ENCODE data around the gene KLF3.

DNA sequence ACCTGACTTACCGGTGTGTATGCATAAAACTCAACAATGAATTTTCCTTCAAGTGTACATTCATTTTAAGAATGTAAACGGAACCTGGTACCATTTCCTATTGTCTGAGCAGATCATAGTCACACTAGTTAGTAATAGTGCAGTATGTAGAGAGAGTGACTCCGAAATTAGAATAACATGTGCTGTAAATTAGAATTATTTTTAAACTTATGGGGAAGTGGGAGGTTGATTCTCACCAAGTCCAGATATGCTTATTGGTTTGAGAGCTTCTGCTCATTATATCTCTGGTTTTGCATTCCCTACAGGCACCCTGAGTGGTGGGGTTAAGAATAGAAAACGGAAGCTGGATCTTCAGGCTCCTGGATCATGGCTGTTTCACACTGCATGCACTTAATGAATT, 39.6 kb downstream of the KLF3 start:
- TF ChIP-seq, protein P1, sequence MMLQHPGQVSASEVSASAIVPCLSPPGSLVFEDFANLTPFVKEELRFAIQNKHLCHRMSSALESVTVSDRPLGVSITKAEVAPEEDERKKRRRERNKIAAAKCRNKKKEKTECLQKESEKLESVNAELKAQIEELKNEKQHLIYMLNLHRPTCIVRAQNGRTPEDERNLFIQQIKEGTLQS (IDR thresholded peaks at IDR 0.05): no peak
- TF ChIP-seq, protein P1 (CRISPR knock-in tag; conservative IDR thresholded peaks at IDR 0.05): no peak
- no peak for TF ChIP-seq POLR2A (conservative IDR thresholded peaks at IDR 0.05)
- TF ChIP-seq MAFK (IDR thresholded peaks at IDR 0.05; ENCODE audit: low read length): no peak
- TF ChIP-seq SMC3 (conservative IDR thresholded peaks at IDR 0.05; ENCODE audit: insufficient read depth, low read depth, low read length): no peak

Data from K562 (cell line).